MCF 10A (cell line): ENCODE measurements around the gene DUSP22. TPM values are rescaled to one million over a fixed set of nuclear protein-coding genes. Genes with fewer than 3 reads are reported as not detected.

Experiments used
- BruUV-seq: library from RNA; stranded (reverse); fragments of 400-500 nt; replicated peaks from 2 replicates; lab custom pipeline; 2021; lab: Mats Ljungman, UMichigan
- CTCF ChIA-PET: fragments of 300-600 bp; sonication (Branson Sonifier 250); formaldehyde crosslinking; extraction: SDS; loops from one replicate; lab custom pipeline; 2021; ENCODE audit warnings: antibody characterized with exemption, inconsistent platforms; lab: Yijun Ruan, JAX
- POLR2A ChIA-PET: fragments of 300-600, 350-650 bp; sonication (Branson Sonifier 250); formaldehyde crosslinking; extraction: SDS; loops from one replicate; lab custom pipeline; 2020; ENCODE audit warnings: antibody characterized with exemption, inconsistent platforms; lab: Yijun Ruan, JAX
- DNase-seq: peaks from one replicate; pipeline ENCODE4 v3.0.0-alpha.2; 2018; ENCODE audit not compliant: unreplicated experiment
- H3K27ac Mint-ChIP-seq: one replicate; pipeline ENCODE4 v1.8.0; 2022; ENCODE audit warnings: mild to moderate bottlenecking, low read depth, mixed read lengths; ENCODE audit not compliant: unreplicated experiment
- H3K27me3 Mint-ChIP-seq: one replicate; pipeline ENCODE4 v1.8.0; 2022; ENCODE audit warnings: mixed read lengths; ENCODE audit not compliant: insufficient read depth, unreplicated experiment
- H3K36me3 Mint-ChIP-seq: one replicate; pipeline ENCODE4 v1.8.0; 2022; ENCODE audit warnings: mild to moderate bottlenecking, moderate library complexity, mixed read lengths; ENCODE audit not compliant: insufficient read depth, unreplicated experiment
- H3K4me1 Mint-ChIP-seq: one replicate; pipeline ENCODE4 v1.8.0; 2022; ENCODE audit warnings: mixed read lengths; ENCODE audit not compliant: insufficient read depth, unreplicated experiment
- H3K4me3 Mint-ChIP-seq: one replicate; pipeline ENCODE4 v1.8.0; 2022; ENCODE audit warnings: mild to moderate bottlenecking, moderate library complexity, mixed read lengths; ENCODE audit not compliant: unreplicated experiment
- H3K9me3 Mint-ChIP-seq: one replicate; pipeline ENCODE4 v1.8.0; 2022; ENCODE audit warnings: mixed read lengths; ENCODE audit not compliant: unreplicated experiment
- intact Hi-C: fragments of 100-400 bp; cut with micrococcal nuclease; formaldehyde crosslinking; loops from 2 replicates; pipeline ENCODE4 v1.14.1; 2022
- total RNA-seq: library from RNA; stranded (reverse); gene quantifications from 2 replicates; pipeline ENCODE4 v1.2.3, GENCODE V29; 2022
- TF ChIP-seq, protein P1 (sequence below): fragments of 200-600 bp; IDR thresholded peaks from one replicate; pipeline ENCODE4 v1.8.0; 2022; ENCODE audit warnings: antibody characterized with exemption, mild to moderate bottlenecking; ENCODE audit not compliant: unreplicated experiment

DUSP22 gene
- total RNA-seq, 1 experiment from 2014 or later = 29.4 TPM

DNA sequence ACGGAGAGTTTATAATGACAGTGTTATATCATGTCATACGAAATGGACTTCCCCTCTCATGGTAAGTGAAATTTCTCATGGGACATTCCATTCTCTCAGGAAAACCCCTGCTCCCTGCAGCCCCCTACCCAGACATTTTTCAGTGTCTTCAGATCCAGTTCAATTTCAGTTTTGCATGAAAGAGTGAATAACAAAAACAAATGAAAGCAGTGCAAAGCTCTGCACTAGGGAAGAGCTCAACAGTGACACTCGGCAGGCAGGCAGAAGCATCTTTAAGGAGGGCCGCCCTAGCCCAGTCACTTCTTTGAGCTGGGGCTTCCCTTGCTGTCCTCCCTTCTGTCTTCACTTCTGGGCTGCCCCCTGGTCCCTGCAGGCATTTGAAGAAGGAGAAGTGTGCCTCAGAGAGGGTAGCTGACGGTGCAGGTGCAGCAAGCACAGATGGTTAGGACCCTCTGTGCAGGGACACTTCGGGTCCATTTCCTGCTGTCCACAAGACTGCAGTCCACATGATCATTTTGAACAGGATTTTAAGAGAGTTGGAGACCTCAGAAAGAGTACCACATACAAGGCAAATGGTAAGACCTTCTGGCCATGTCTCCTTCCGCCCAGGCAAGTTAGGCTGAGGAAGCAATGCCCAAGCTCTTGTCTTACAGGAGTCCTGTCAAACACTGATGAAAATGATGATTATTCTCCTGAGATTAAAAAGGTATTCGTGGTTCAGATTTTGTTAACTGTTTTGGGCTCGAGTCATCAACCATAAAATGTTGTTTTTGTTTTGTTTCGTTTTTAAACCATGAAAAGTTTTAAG, 5.4 kb upstream of the DUSP22 start:
- intact Hi-C loops = no loop called here
- no peak overlapping the region for H3K27ac Mint-ChIP-seq
- DNase-seq = no peak
- BruUV-seq = no TSS peak
- no peak overlapping the region for H3K4me3 Mint-ChIP-seq
- H3K9me3 Mint-ChIP-seq = no peaks in the 10 kb centered on the region
- peaks cover 15% of the 10 kb centered on the region for H3K4me1 Mint-ChIP-seq
- peaks cover 5% of the 10 kb centered on the region for H3K36me3 Mint-ChIP-seq
- ChIA-PET POLR2A (no interaction called here), CTCF (no interaction called here)
- TF ChIP-seq, protein P1, sequence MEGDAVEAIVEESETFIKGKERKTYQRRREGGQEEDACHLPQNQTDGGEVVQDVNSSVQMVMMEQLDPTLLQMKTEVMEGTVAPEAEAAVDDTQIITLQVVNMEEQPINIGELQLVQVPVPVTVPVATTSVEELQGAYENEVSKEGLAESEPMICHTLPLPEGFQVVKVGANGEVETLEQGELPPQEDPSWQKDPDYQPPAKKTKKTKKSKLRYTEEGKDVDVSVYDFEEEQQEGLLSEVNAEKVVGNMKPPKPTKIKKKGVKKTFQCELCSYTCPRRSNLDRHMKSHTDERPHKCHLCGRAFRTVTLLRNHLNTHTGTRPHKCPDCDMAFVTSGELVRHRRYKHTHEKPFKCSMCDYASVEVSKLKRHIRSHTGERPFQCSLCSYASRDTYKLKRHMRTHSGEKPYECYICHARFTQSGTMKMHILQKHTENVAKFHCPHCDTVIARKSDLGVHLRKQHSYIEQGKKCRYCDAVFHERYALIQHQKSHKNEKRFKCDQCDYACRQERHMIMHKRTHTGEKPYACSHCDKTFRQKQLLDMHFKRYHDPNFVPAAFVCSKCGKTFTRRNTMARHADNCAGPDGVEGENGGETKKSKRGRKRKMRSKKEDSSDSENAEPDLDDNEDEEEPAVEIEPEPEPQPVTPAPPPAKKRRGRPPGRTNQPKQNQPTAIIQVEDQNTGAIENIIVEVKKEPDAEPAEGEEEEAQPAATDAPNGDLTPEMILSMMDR = no peak
- no peaks in the 10 kb centered on the region for H3K27me3 Mint-ChIP-seq

DNA sequence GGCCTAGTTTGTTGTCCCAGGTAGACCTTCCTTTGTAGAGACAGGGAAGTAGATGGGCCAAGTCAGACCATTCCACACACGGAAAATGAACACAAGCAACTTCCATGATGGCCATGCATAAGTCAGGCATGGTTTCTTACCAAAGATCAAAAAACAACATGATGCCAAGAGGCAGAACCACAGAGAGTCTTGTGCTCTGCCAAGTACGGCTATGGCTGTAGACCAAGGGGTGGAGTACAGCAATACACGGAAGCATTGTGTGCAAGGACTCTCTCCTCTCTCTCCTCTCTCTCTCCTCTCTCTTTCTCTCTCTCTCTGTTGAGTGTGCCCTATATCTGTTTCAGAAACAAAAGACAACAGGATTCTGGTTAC, 4.8 kb upstream of the DUSP22 start:
- TF ChIP-seq, protein P1 = no peak
- H3K4me3 Mint-ChIP-seq = no peak overlapping the region
- peaks cover 15% of the 10 kb centered on the region for H3K4me1 Mint-ChIP-seq
- H3K9me3 Mint-ChIP-seq = no peaks in the 10 kb centered on the region
- peaks cover 5% of the 10 kb centered on the region for H3K36me3 Mint-ChIP-seq
- POLR2A ChIA-PET = no interaction called here
- CTCF ChIA-PET = no interaction called here
- no peak overlapping the region for H3K27ac Mint-ChIP-seq
- no peaks in the 10 kb centered on the region for H3K27me3 Mint-ChIP-seq
- intact Hi-C loops = no loop called here
- no peak for DNase-seq
- no TSS peak for BruUV-seq

DNA sequence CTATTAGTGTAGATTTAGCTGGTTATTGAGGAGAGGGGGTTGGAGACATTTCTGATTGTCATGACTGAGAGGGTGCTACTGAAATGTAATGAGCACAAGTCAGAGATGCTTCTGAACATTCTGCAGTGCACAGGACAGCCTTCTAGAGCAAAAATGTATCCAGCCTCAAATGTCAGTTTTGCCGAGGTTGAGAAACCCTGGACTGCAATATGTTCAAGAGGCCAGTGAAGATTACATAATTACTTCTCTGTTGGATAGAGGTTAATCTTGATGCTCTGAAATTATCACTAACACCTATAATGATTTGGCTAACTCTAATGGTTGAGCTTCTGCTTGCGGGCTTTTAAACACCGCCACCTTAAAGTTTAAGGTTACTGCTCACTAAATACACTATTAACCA, 3.4 kb upstream of the DUSP22 start:
- no peak for DNase-seq
- Mint-ChIP-seq H3K36me3 (peaks cover 5% of the 10 kb centered on the region), H3K27me3 (no peaks in the 10 kb centered on the region), H3K9me3 (no peaks in the 10 kb centered on the region), H3K4me3 (no peak overlapping the region), H3K4me1 (peaks cover 15% of the 10 kb centered on the region), H3K27ac (no peak overlapping the region)
- intact Hi-C loops = no loop called here
- no TSS peak for BruUV-seq
- ChIA-PET CTCF (no interaction called here), POLR2A (interaction anchor here (1.5 kb wide), 1 partner anchor 30 kb away, joined by 3 read pairs; no protein-coding TSS in a partner anchor)
- TF ChIP-seq, protein P1 = no peak

DNA sequence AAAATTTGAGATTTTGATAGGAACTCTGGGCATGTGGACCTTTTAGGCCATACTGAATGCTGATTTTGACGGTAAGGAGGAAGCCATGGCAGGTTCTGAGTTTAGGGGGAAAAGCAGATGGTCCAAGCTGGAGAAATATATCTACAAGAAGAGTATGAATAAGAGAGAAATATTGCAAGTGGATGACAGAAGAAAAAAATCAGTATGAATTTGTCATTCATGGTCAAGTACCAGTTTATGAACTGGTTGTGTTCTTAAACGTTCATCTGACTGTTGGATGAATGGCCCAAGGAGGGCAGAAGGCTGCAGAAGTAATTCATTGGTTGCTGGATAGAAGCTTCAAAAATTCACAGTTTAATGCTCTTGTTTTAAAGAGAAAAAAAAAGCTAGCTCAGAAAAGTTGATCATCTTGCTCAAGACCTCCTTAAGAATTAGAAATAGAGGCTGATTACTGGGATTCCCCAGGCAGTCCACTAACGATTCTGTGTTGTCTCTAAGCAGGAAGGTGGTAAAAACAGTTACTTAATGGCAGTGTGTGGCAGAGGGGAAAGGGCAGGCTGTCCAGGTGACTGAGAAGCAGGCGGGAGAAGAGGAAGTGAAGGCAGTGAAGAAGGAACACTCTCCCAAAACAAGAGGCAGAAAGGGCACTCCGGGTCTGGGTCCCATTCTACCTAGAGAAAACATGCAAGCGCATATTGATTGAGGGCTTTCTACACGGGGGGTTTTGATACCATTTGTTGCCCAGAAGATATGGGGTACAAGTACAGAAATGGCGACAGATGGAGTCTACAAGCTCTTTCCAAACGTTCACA, 2.0 kb upstream of the DUSP22 start:
- POLR2A ChIA-PET = interaction anchor here (0.6 to 1.5 kb wide), 7 partner anchors 23 to 157 kb away, joined by 3 to 10 read pairs (median 4); no protein-coding TSS in a partner anchor
- TF ChIP-seq, protein P1 = no peak
- H3K4me3 Mint-ChIP-seq = peak overlapping the region; percentile 91
- BruUV-seq = no TSS peak
- CTCF ChIA-PET = no interaction called here
- H3K4me1 Mint-ChIP-seq = peaks cover 29% of the 10 kb centered on the region
- peaks cover 11% of the 10 kb centered on the region for H3K36me3 Mint-ChIP-seq
- intact Hi-C loops = loop anchor here (5.0 to 10.0 kb wide), 2 partner anchors 94 to 262 kb away; no protein-coding TSS in a partner anchor
- no peaks in the 10 kb centered on the region for H3K27me3 Mint-ChIP-seq
- H3K9me3 Mint-ChIP-seq = no peaks in the 10 kb centered on the region
- DNase-seq = no peak
- H3K27ac Mint-ChIP-seq = peak overlapping the region; percentile 96
